ENCODE results near the gene ARHGEF37. TPM values are rescaled to one million over a fixed set of nuclear protein-coding genes. Genes with fewer than 3 reads are reported as not detected.

ARHGEF37 gene
- total and polyA plus RNA-seq, 9 of the 15 experiments (the other 6 are each of a cell fraction or from before 2014, with no cell fraction given), result 0.01 to 0.27 (median 0.05) TPM

DNA sequence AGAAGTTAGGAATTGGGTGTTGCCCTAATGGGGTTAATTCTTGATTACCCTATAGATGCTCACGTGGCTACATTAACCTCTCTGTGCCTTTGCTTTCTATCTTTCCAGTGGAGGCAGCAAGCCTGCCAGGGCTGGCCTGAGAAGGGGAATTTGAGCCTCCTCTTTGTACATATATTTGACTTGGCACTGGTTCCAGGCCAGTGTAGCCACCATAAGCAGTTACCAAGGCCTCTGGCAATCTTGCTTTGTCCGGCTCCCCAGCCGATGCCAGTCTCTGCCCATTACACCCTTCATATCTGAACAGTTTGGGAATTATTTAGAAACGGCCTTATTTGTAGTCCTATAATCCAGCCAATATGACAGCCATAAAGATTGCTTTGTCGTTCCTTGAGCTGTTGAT lies 90.2 kb downstream of the ARHGEF37 start (continued):
- TF ChIP-seq ZNF592 (IDR thresholded peaks at IDR 0.05) (no peak), GABPB1 (CRISPR knock-in tag; IDR thresholded peaks at IDR 0.05) (no peak), GTF2F1 (IDR thresholded peaks at IDR 0.05; ENCODE audit: low read depth, low read length) (no peak), SMARCA4 (IDR thresholded peaks at IDR 0.05) (no peak), KAT7 (CRISPR knock-in tag; IDR thresholded peaks at IDR 0.05; ENCODE audit: borderline replicate concordance) (no peak), DMBX1 (CRISPR knock-in tag; IDR thresholded peaks at IDR 0.05; ENCODE audit: borderline replicate concordance) (no peak)

Measured in K562 (cell line).